DOHH2 (cell line): ENCODE measurements around the gene HMGN1.

ENCODE experiments used
- H3F3A ChIP-seq: fragments of 200-600 bp; sonication (generic), shearing (Covaris generic); 2 replicates; pipeline ENCODE4 v1.6.0; 2016; ENCODE audit warnings: antibody characterized with exemption, mild to moderate bottlenecking; ENCODE audit not compliant: control insufficient read depth, insufficient read depth
- H3K27ac ChIP-seq: fragments of 200-600 bp; sonication (generic); 2 replicates; pipeline ENCODE4 v1.5.1; 2014; ENCODE audit warnings: low read depth, mild to moderate bottlenecking, low read length, moderate library complexity
- H3K27me3 ChIP-seq: fragments of 200-600 bp; sonication (generic); 2 replicates; pipeline ENCODE4 v1.6.1; 2014; ENCODE audit warnings: mild to moderate bottlenecking, low read length, mixed read lengths; ENCODE audit not compliant: control insufficient read depth
- H3K36me3 ChIP-seq: fragments of 200-600 bp; sonication (generic); 2 replicates; pipeline ENCODE4 v1.6.1; 2014; ENCODE audit warnings: mild to moderate bottlenecking, low read length, moderate library complexity, mixed read lengths; ENCODE audit not compliant: control insufficient read depth
- H3K4me1 ChIP-seq: fragments of 200-600 bp; sonication (generic); 2 replicates; pipeline ENCODE4 v1.6.1; 2014; ENCODE audit warnings: mild to moderate bottlenecking, low read length, mixed read lengths; ENCODE audit not compliant: control insufficient read depth
- H3K4me2 ChIP-seq: fragments of 200-600 bp; sonication (generic); 2 replicates; pipeline ENCODE4 v1.6.0; 2014; ENCODE audit warnings: mild to moderate bottlenecking, low read length, moderate library complexity
- H3K4me3 ChIP-seq: fragments of 200-600 bp; sonication (generic); 2 replicates; pipeline ENCODE4 v1.5.1; 2014; ENCODE audit warnings: mild to moderate bottlenecking, low read length, mixed read lengths
- H3K79me2 ChIP-seq: fragments of 200-600 bp; sonication (generic); 2 replicates; pipeline ENCODE4 v1.6.1; 2014; ENCODE audit warnings: mild to moderate bottlenecking, low read length, mixed read lengths; ENCODE audit not compliant: control insufficient read depth
- H3K9me2 ChIP-seq: fragments of 200-600 bp; sonication (generic); replicated peaks from 2 replicates; pipeline ENCODE4 v1.6.1; 2014; ENCODE audit warnings: mild to moderate bottlenecking, low read length, mixed read lengths; ENCODE audit not compliant: control insufficient read depth
- H3K9me3 ChIP-seq: fragments of 200-600 bp; sonication (generic); 2 replicates; pipeline ENCODE4 v1.6.1; 2014; ENCODE audit warnings: antibody characterized with exemption, low read length, mixed read lengths; ENCODE audit not compliant: control insufficient read depth, insufficient read depth
- H4K20me1 ChIP-seq: fragments of 200-600 bp; sonication (generic); 2 replicates; pipeline ENCODE4 v1.6.0; 2014; ENCODE audit warnings: low read depth, mild to moderate bottlenecking, antibody characterized with exemption, low read length, moderate library complexity; ENCODE audit not compliant: control insufficient read depth, insufficient read depth
- CTCF ChIP-seq: fragments of 200-600 bp; sonication (generic); IDR thresholded peaks from one replicate; pipeline ENCODE4 v1.5.1; 2014; ENCODE audit warnings: antibody characterized with exemption, mild to moderate bottlenecking, low read depth, low read length; ENCODE audit not compliant: poor library complexity, severe bottlenecking
- EZH2phosphoT487 ChIP-seq: fragments of 200-600 bp; sonication (generic); IDR thresholded peaks from 2 replicates; pipeline ENCODE4 v1.6.1; 2017; ENCODE audit warnings: borderline replicate concordance, mild to moderate bottlenecking, antibody characterized with exemption, low read length, moderate library complexity, mixed read lengths

HMGN1 gene

GRCh38 chr21:39347537-39347936, 1.4 kb downstream of the HMGN1 start:
- Histone ChIP-seq H3K79me2 (peaks cover 69% of the 10 kb centered on the region), H3K36me3 (peaks cover 63% of the 10 kb centered on the region), H3K27ac (peak overlapping the region; percentile 87), H4K20me1 (peaks cover 21% of the 10 kb centered on the region), H3K9me3 (no peaks in the 10 kb centered on the region), H3K4me3 (peak overlapping the region; percentile 97), H3F3A (peaks cover 62% of the 10 kb centered on the region), H3K27me3 (no peaks in the 10 kb centered on the region), H3K9me2 (no peaks in the 10 kb centered on the region), H3K4me2 (peak overlapping the region; percentile 78), H3K4me1 (peaks cover 51% of the 10 kb centered on the region)
- TF ChIP-seq CTCF (no peak), EZH2phosphoT487 (no peak)

- Histone ChIP-seq H4K20me1 (peaks cover 21% of the 10 kb centered on the region), H3F3A (peaks cover 66% of the 10 kb centered on the region)
Measured at GRCh38 chr21:39346671-39347331, 2.1 kb downstream of the HMGN1 start.

DNA sequence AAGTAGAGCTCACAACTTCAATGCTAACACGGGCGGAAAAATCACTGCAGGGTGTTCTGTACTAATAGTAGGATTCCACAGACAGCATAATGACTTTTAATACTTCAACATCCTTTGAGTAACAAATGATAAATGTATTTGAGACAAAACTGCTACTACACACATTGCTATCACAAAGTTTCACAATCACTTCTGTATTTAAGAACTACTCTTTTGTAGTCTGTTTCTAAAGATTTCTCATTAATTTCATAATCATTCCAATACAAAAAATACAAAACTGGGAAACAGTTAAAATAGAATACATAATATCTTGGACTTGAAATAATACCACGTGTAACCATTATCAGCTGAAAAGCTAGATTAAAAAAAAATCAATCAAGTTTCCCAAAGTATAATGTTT, 2.7 kb downstream of the HMGN1 start:
- H3K4me3 ChIP-seq, result peak overlapping the region; percentile 97

More at GRCh38 chr21:39346671-39347331, 2.1 kb downstream of the HMGN1 start:
- no peaks in the 10 kb centered on the region for H3K27me3 ChIP-seq
- H3K4me1 ChIP-seq, result peaks cover 53% of the 10 kb centered on the region
- H3K9me2 ChIP-seq, result no peaks in the 10 kb centered on the region
- peak overlapping the region; percentile 97 for H3K4me3 ChIP-seq
- no peaks in the 10 kb centered on the region for H3K9me3 ChIP-seq
- peak overlapping the region; percentile 78 for H3K4me2 ChIP-seq
- peaks cover 69% of the 10 kb centered on the region for H3K79me2 ChIP-seq
- TF ChIP-seq EZH2phosphoT487, result no peak
- peaks cover 70% of the 10 kb centered on the region for H3K36me3 ChIP-seq
- H3K27ac ChIP-seq, result peak overlapping the region; percentile 87

More for the DNA sequence above, 2.7 kb downstream of the HMGN1 start:
- Histone ChIP-seq H3K79me2 (peaks cover 69% of the 10 kb centered on the region), H3K27ac (peak overlapping the region; percentile 87), H3F3A (peaks cover 72% of the 10 kb centered on the region), H3K4me1 (peaks cover 59% of the 10 kb centered on the region), H3K4me2 (peak overlapping the region; percentile 78), H3K36me3 (peaks cover 76% of the 10 kb centered on the region), H3K9me2 (no peaks in the 10 kb centered on the region), H3K27me3 (no peaks in the 10 kb centered on the region), H4K20me1 (peaks cover 21% of the 10 kb centered on the region), H3K9me3 (no peaks in the 10 kb centered on the region)
- TF ChIP-seq CTCF, result no peak
- TF ChIP-seq EZH2phosphoT487, result no peak
